ENCODE data around the gene XYLT1. TPM values are rescaled to one million over a fixed set of nuclear protein-coding genes. Genes with fewer than 3 reads are reported as not detected.

The XYLT1 gene
- total RNA-seq, 1 experiment from 2014 or later, result 12.5 TPM

DNA sequence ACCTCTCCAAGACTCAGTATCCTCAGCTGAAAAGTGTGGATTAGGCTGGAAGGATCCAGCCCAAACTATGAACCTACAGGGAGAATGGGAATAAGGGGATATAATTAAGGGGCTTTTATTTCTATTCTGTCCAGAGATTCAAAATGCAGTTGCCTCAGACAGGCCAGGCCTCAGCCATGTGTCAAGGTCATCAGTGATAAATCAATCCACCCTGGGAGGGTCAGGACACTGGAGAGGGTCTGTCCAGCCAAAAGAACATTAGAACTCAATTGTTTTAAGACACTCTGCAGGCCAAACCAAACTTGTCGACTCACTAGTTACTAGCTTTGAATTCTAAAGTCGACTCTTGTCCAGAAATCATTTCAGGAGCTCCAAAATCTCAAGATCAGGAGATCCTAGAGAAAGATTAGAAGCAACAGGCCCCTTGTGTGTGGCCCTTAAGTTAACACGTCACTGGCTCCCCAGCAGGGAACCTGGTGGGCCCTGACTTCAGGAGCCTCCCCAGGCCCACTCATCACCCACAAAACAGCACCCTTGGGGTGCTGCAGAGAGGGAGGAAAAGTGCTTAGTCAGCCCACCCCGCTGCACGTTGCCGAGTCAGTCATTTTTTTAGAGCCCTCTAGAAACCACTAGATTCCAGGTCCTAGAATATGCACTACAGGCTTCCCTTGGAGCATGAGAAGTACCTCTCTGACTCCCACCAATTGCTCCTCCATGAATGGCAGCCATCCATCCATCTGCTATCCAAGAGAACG is 156.8 kb downstream of the XYLT1 start:
- H3K36me3 Mint-ChIP-seq (ENCODE audit: insufficient read depth, unreplicated experiment), result peaks cover 6% of the 10 kb centered on the region
- H3K4me1 ChIP-seq, result no peaks in the 10 kb centered on the region
- no peaks in the 10 kb centered on the region for H3K27me3 ChIP-seq (replicated peaks; ENCODE audit: control insufficient read depth, insufficient read depth, low read length)
- H3K4me3 Mint-ChIP-seq (ENCODE audit: unreplicated experiment), result no peak overlapping the region
- H3K9me3 ChIP-seq, result no peaks in the 10 kb centered on the region
- POLR2A ChIA-PET, result no interaction called here
- H3K9me3 Mint-ChIP-seq (ENCODE audit: unreplicated experiment), result no peaks in the 10 kb centered on the region
- no peak for TF ChIP-seq CTCF (IDR thresholded peaks at IDR 0.05; ENCODE audit: insufficient read depth in 1 of 2, low read depth in 1 of 2, low read length in 1 of 2, severe bottlenecking in 1 of 2, unreplicated experiment in 1 of 2)
- H3K36me3 ChIP-seq (ENCODE audit: control insufficient read depth, insufficient read depth, low read length), result no peaks in the 10 kb centered on the region
- intact Hi-C loops (cut with micrococcal nuclease; ENCODE audit: unreplicated experiment), result no loop called here
- peaks cover 12% of the 10 kb centered on the region for H3K4me1 Mint-ChIP-seq (ENCODE audit: low read depth, unreplicated experiment)
- BruUV-seq (replicated peaks), result no TSS peak
- CTCF ChIA-PET, result no interaction called here
- DNase-seq, result no peak
- H3K27me3 Mint-ChIP-seq (ENCODE audit: insufficient read depth, unreplicated experiment), result no peaks in the 10 kb centered on the region
- H3K4me3 ChIP-seq (ENCODE audit: low read depth, low read length), result no peak overlapping the region
- H3K27ac Mint-ChIP-seq (ENCODE audit: unreplicated experiment), result no peak overlapping the region

- no peaks in the 10 kb centered on the region for H3K36me3 ChIP-seq (ENCODE audit: control insufficient read depth, insufficient read depth, low read length)
- H3K4me3 ChIP-seq (ENCODE audit: low read depth, low read length), result no peak overlapping the region
- ChIA-PET POLR2A (no interaction called here), CTCF (no interaction called here)
- no peaks in the 10 kb centered on the region for H3K27me3 ChIP-seq (replicated peaks; ENCODE audit: control insufficient read depth, insufficient read depth, low read length)
- Mint-ChIP-seq H3K27ac (ENCODE audit: unreplicated experiment) (no peak overlapping the region), H3K27me3 (ENCODE audit: insufficient read depth, unreplicated experiment) (no peaks in the 10 kb centered on the region), H3K4me1 (ENCODE audit: low read depth, unreplicated experiment) (peaks cover 9% of the 10 kb centered on the region), H3K9me3 (ENCODE audit: unreplicated experiment) (no peaks in the 10 kb centered on the region), H3K36me3 (ENCODE audit: insufficient read depth, unreplicated experiment) (peaks cover 6% of the 10 kb centered on the region), H3K4me3 (ENCODE audit: unreplicated experiment) (no peak overlapping the region)
- intact Hi-C loops (cut with micrococcal nuclease; ENCODE audit: unreplicated experiment), result no loop called here
- H3K9me3 ChIP-seq, result no peaks in the 10 kb centered on the region
- TF ChIP-seq CTCF (IDR thresholded peaks at IDR 0.05; ENCODE audit: insufficient read depth in 1 of 2, low read depth in 1 of 2, low read length in 1 of 2, severe bottlenecking in 1 of 2, unreplicated experiment in 1 of 2), result no peak
- DNase-seq, result no peak
- no peaks in the 10 kb centered on the region for H3K4me1 ChIP-seq
- BruUV-seq (replicated peaks), result no TSS peak
Measured at GRCh38 chr16:17313085-17313611, 157.6 kb downstream of the XYLT1 start.

DNA sequence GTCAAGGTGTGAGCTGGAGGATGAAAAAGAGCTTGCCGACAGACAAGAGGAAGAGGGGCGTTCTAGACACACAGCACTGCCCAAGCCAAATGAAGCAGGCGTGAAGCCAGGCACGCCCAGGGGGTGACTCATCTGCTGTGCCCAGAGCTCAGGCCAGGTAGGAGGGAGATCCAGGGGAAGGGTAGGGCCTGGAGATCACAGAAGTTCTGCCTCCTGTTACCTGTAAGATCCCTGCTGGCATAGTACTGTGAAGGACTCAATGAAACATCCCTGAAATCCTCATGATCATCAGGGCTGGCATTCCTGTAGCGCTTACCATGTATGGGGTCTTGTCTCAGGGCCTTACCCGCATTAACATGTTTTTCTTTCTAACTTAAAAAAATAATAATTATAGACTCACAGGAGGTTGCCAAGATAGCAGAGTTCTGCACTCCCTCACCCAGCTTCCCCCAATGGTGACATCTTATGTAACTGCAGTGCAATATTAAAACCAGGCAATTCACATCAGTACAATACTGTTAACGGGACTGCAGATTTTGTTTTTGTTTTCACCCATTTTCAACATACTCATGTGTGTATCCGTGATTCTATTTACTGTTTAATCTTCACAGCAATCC is 158.6 kb downstream of the XYLT1 start:
- no peaks in the 10 kb centered on the region for H3K9me3 Mint-ChIP-seq (ENCODE audit: unreplicated experiment)
- H3K4me3 Mint-ChIP-seq (ENCODE audit: unreplicated experiment), result no peak overlapping the region
- H3K27ac Mint-ChIP-seq (ENCODE audit: unreplicated experiment), result no peak overlapping the region
- H3K9me3 ChIP-seq, result no peaks in the 10 kb centered on the region
- intact Hi-C loops (cut with micrococcal nuclease; ENCODE audit: unreplicated experiment), result no loop called here
- TF ChIP-seq CTCF (IDR thresholded peaks at IDR 0.05; ENCODE audit: insufficient read depth in 1 of 2, low read depth in 1 of 2, low read length in 1 of 2, severe bottlenecking in 1 of 2, unreplicated experiment in 1 of 2), result no peak
- BruUV-seq (replicated peaks), result no TSS peak
- H3K4me1 Mint-ChIP-seq (ENCODE audit: low read depth, unreplicated experiment), result peaks cover 6% of the 10 kb centered on the region
- POLR2A ChIA-PET, result no interaction called here
- H3K4me3 ChIP-seq (ENCODE audit: low read depth, low read length), result no peak overlapping the region
- H3K27me3 ChIP-seq (replicated peaks; ENCODE audit: control insufficient read depth, insufficient read depth, low read length), result no peaks in the 10 kb centered on the region
- CTCF ChIA-PET, result no interaction called here
- no peaks in the 10 kb centered on the region for H3K4me1 ChIP-seq
- H3K36me3 Mint-ChIP-seq (ENCODE audit: insufficient read depth, unreplicated experiment), result peaks cover 6% of the 10 kb centered on the region
- DNase-seq, result no peak
- H3K27me3 Mint-ChIP-seq (ENCODE audit: insufficient read depth, unreplicated experiment), result no peaks in the 10 kb centered on the region
- H3K36me3 ChIP-seq (ENCODE audit: control insufficient read depth, insufficient read depth, low read length), result no peaks in the 10 kb centered on the region
